Ishikawa (cell line): ENCODE measurements around the gene ADARB1.

Experiments used
- CEBPB ChIP-seq: IDR thresholded peaks from 2 replicates; pipeline ENCODE4 v1.6.1; 2012
- CREB1 ChIP-seq: IDR thresholded peaks from 2 replicates; pipeline ENCODE4 v1.6.1; 2012; ENCODE audit warnings: low read depth
- EGR1 ChIP-seq: IDR thresholded peaks from 2 replicates; pipeline ENCODE4 v1.6.1; 2012
- EP300 ChIP-seq: IDR thresholded peaks from 2 replicates; pipeline ENCODE4 v1.6.1; 2012; ENCODE audit warnings: borderline replicate concordance
- FOXM1 ChIP-seq: IDR thresholded peaks from 2 replicates; pipeline ENCODE4 v1.6.1; 2012; ENCODE audit warnings: low read depth, borderline replicate concordance
- NFIC ChIP-seq: IDR thresholded peaks from 2 replicates; pipeline ENCODE4 v1.6.1; 2012
- RAD21 ChIP-seq: IDR thresholded peaks from 2 replicates; pipeline ENCODE4 v1.6.1; 2012; ENCODE audit warnings: low read depth
- TAF1 ChIP-seq: IDR thresholded peaks from 2 replicates; pipeline ENCODE4 v1.6.1; 2012; ENCODE audit warnings: low read depth, mild to moderate bottlenecking
- TCF12 ChIP-seq: IDR thresholded peaks from 2 replicates; pipeline ENCODE4 v1.6.1; 2012; ENCODE audit warnings: low read depth
- TEAD4 ChIP-seq: IDR thresholded peaks from 2 replicates; pipeline ENCODE4 v1.6.1; 2012
- USF1 ChIP-seq: IDR thresholded peaks from 2 replicates; pipeline ENCODE4 v1.6.1; 2012
- YY1 ChIP-seq: IDR thresholded peaks from 2 replicates; pipeline ENCODE4 v1.6.1; 2012; ENCODE audit warnings: low read depth
- ZBTB7A ChIP-seq: IDR thresholded peaks from 2 replicates; pipeline ENCODE4 v1.6.1; 2012; ENCODE audit warnings: low read depth
- TF ChIP-seq, protein P1 (sequence below): IDR thresholded peaks from 2 replicates; pipeline ENCODE4 v1.6.1; 2012
- TF ChIP-seq, protein P2 (sequence below): IDR thresholded peaks from 2 replicates; pipeline ENCODE4 v1.6.1; 2012; ENCODE audit warnings: low read depth, mild to moderate bottlenecking

Gene ADARB1

DNA sequence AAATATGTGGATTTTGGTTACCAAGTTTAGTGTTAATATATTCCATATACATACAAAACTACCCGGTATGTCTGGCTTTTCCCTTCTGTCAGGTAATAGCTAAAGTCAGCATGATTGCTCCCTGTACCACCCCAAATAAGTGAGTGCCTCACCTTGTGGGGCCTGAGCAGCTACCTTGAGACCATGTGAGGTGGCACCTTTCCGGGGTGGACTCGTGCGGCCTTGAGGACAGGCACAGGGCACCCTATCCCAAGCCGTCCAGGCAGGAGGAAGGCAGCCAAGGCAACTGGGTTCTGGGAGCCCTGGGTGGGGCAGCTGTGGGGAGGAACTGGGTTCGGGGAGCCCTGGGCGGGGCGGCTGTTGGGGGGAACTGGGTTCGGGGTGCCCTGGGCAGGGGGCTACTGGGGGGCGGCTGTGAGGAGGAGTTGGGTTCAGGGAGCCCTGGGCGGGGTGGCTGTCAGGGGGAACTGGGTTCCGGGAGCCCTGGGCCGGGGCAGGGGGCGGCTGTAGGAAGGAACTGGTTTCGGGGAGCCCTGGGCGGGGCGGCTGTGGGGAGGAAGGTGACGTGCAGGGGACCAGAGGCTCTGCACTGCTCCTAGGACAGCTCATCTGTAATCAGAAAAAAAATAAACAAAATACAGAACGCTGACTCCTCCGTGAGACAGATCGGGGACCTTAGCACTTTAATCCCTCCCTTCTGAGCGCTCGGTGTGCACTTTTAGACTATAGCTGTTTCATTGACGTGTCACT lies 150.0 kb downstream of the ADARB1 start:
- no peak for TF ChIP-seq NFIC
- TF ChIP-seq TAF1: no peak
- no peak for TF ChIP-seq CEBPB
- no peak for TF ChIP-seq FOXM1
- TF ChIP-seq, protein P1, sequence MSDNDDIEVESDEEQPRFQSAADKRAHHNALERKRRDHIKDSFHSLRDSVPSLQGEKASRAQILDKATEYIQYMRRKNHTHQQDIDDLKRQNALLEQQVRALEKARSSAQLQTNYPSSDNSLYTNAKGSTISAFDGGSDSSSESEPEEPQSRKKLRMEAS: no peak
- no peak for TF ChIP-seq TEAD4
- no peak for TF ChIP-seq CREB1
- TF ChIP-seq YY1: no peak
- TF ChIP-seq ZBTB7A: no peak
- no peak for TF ChIP-seq USF1
- TF ChIP-seq, protein P2, sequence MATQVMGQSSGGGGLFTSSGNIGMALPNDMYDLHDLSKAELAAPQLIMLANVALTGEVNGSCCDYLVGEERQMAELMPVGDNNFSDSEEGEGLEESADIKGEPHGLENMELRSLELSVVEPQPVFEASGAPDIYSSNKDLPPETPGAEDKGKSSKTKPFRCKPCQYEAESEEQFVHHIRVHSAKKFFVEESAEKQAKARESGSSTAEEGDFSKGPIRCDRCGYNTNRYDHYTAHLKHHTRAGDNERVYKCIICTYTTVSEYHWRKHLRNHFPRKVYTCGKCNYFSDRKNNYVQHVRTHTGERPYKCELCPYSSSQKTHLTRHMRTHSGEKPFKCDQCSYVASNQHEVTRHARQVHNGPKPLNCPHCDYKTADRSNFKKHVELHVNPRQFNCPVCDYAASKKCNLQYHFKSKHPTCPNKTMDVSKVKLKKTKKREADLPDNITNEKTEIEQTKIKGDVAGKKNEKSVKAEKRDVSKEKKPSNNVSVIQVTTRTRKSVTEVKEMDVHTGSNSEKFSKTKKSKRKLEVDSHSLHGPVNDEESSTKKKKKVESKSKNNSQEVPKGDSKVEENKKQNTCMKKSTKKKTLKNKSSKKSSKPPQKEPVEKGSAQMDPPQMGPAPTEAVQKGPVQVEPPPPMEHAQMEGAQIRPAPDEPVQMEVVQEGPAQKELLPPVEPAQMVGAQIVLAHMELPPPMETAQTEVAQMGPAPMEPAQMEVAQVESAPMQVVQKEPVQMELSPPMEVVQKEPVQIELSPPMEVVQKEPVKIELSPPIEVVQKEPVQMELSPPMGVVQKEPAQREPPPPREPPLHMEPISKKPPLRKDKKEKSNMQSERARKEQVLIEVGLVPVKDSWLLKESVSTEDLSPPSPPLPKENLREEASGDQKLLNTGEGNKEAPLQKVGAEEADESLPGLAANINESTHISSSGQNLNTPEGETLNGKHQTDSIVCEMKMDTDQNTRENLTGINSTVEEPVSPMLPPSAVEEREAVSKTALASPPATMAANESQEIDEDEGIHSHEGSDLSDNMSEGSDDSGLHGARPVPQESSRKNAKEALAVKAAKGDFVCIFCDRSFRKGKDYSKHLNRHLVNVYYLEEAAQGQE: no peak

DNA sequence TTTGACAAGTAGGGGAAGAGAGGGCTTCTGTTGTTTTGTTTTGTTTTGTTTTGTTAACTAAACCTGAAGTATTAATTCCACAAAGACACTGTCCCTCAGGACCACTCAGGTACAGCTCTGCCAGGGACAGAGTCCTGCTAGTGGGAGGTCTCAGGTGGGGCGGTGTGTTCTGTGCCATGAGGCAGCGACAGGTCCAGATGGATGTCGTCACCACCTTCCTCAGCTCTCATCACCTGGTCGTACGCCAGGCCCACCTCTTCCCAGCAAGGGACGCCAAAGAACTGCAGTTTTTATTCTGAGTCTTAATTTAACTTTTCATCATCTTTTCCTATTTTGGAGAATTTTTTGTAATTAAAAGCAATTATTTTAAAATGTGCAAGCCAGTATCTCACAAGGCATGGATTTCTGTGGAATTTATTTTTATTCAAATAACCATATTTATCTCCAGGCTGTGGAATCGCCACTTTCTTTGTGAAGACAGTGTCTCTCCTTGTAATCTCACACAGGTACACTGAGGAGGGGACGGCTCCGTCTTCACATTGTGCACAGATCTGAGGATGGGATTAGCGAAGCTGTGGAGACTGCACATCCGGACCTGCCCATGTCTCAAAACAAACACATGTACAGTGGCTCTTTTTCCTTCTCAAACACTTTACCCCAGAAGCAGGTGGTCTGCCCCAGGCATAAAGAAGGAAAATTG lies 150.8 kb downstream of the ADARB1 start:
- no peak for TF ChIP-seq RAD21
- no peak for TF ChIP-seq EGR1
- no peak for TF ChIP-seq NFIC
- no peak for TF ChIP-seq TEAD4
- TF ChIP-seq EP300: no peak
- TF ChIP-seq, protein P2: no peak
- TF ChIP-seq, protein P1: no peak
- TF ChIP-seq ZBTB7A: no peak
- TF ChIP-seq TAF1: no peak
- TF ChIP-seq USF1: no peak
- no peak for TF ChIP-seq YY1
- no peak for TF ChIP-seq TCF12
- TF ChIP-seq CREB1: no peak
- no peak for TF ChIP-seq FOXM1
- no peak for TF ChIP-seq CEBPB

DNA sequence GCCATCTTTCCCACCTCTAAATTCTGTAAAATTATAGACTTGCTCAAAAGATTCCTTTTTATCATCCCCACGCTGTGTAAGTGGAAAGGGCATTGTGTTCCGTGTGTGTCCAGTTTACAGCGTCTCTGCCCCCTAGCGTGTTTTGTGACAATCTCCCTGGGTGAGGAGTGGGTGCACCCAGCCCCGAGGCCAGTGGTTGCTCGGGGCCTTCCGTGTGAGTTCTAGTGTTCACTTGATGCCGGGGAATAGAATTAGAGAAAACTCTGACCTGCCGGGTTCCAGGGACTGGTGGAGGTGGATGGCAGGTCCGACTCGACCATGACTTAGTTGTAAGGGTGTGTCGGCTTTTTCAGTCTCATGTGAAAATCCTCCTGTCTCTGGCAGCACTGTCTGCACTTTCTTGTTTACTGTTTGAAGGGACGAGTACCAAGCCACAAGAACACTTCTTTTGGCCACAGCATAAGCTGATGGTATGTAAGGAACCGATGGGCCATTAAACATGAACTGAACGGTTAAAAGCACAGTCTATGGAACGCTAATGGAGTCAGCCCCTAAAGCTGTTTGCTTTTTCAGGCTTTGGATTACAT lies 151.5 kb downstream of the ADARB1 start:
- no peak for TF ChIP-seq ZBTB7A
- TF ChIP-seq CEBPB: no peak
- TF ChIP-seq EGR1: no peak
- TF ChIP-seq RAD21: no peak

GRCh38 chr21:45226540-45227326 lies 152.4 kb downstream of the ADARB1 start:
- TF ChIP-seq ZBTB7A (no peak), TCF12 (no peak), TEAD4 (no peak), USF1 (peak; percentile 28; the same call in 1 of the 2 replicates), CEBPB (no peak), TAF1 (no peak), NFIC (no peak), RAD21 (no peak)

DNA sequence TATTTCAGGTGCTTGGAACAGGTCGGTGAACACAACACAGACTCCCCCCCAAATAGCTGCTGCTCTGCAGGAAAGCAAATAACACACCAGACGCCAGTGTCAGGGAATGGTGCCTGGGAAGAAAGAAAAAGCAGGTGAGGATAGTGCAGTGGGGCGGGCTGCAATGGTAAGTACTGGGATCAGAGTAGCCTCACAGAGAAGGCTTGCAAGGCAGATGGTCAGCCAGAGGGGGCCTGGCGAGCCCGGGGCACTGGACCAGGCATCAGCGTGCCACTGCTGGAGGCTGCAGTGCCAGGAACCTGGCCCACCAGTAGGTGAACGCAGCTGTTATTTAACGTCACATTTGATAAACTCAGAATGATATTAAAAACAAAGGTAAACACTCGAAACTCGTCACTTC lies 153.4 kb downstream of the ADARB1 start:
- TF ChIP-seq FOXM1 (no peak), CREB1 (no peak), YY1 (no peak), TEAD4 (no peak), CEBPB (no peak), ZBTB7A (no peak)
